NCI-H774 (cell line): ENCODE measurements around the gene MLLT1.

Experiments used
- DNase-seq: peaks from one replicate; lab custom pipeline; 2025; lab: John Stamatoyannopoulos, UW

The MLLT1 gene

DNA sequence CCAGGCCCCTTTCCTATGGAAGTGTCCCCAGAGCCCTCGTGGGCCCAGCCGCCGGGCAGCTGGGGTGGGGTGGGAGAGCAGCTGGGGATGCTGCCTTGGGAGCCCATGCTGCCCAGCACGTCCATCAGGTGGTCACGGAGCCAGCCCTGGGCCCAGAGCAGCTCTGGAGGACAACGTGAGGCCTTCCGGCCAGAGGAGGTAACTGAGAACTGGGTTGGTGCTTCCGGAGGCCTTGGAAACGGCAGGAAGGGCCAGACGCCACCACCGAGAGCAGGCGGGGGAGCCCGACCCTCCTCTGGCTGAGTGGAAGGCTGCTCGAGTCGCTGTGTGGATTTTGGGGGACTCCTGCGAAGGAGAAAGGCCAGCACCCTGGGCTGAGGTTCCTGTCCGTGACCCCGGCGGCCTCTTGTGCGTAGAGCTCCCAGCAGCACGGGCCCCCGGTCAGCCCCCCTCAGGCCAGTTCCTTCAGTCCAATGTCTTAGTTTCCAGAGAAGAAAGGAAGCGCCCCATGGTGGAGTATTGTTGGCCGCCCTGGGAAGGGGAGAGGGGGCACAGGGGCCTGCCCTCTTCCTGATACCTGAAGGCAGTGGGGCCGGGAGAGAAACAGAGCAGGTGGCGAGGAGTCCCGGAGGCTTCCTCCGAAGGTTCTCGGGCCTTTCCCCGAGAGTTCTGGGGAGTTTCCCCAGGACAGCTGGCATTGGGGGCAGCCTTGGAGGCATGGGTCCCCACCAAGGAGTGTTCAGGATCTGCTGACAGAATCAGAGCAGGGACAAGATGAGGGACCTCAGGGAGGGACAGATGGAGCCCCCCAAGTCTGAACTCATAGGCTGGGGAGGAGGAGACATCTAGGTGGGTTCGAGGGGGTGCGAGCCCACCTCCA lies 68.8 kb downstream of the MLLT1 start:
- no peak for DNase-seq

DNA sequence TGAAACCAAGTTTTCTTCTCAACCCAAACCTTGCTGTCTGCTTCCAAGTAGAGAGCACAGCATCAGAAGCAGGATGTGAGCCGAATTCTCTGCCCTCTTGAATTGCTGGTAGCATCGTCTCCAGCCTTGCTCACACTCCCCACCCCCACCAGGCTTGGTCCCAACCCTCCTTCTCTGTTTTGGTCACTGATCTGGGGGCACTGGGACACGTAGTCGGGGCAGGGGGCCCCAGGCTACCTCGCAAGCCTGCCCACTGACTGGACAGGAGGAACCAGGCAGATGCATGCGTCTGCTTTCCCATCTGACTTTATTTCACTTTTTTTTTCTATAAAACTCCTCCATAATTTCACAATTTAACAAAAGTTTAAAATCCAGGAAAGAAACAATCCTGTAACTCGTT lies 69.7 kb downstream of the MLLT1 start:
- no peak for DNase-seq

DNA sequence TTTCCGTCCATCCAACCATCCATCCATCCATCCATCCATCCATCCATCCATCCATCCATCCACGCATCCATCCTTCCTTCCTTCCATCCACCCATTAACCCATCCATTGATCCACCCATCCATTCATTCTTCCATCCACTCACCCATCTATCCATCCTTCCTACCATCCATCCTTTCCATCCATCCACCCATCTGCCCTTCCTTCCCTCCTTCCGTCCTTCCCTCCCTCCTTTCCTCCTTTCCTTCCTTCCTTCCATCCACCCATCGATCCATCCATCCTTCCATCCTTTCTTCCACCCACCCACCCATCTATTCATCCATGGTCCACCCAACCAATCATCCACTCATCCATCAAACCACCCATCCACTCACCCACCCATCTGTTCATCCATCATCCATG lies 70.1 kb downstream of the MLLT1 start:
- no peak for DNase-seq

DNA sequence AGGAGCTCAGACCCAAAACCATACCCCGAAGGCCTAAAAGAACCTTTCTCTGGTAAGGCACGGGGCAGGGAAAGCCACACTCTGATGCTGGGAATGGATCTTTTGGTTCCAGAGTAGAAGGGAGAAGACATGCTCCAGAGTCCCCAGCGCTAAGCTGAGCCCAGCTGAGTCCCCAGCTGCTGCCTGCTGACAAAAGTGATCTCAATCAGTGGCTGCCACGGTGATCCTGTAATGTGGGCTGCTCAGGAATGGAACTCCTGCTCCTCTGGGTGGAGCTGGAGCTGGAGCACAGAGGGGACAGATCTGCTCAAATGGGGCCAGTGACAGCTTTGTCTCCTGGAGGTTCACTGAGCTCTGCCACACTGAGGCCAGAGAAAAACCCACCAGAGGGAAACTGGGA lies 70.5 kb downstream of the MLLT1 start:
- no peak for DNase-seq

DNA sequence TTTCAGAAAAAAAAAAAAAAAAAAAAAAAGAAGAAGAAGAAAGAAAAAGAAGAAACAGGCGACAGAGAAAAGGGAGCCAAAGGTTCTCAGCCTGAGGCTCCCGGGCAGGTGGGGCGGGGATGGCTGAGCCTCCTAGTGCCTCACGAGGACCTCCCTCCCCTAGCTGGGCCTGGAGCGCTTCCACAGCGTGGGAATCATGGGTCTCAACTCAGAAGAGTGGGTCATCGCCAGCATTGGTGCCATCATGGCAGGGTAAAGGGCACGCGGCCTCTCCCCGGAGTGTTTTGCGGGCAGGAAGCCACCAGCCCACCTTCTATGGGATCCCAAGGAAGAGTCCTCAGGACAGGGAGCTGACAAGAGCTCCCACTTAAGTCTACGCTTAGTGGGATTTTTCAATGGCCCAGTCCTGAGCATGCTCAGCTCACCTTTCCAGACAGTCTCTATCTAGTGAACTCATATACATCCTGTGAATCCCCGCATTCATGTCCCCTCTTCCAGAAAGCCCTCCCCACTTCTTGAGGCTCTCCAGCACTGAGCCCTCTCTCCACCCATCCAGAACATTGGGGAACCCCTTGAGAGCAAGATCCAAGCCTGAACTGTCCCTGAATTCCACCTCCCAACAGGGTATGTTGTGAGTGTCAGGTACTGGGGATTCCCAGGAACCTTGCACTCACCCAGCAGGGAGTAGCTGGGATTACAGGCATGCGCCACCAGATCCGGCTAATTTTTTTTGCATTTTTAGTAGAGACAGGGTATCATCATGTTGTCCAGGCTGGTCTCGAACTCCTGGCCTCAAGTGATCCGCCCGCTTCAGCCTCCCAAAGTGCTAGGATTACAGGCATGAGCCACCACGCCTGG lies 74.7 kb downstream of the MLLT1 start:
- DNase-seq: no peak

DNA sequence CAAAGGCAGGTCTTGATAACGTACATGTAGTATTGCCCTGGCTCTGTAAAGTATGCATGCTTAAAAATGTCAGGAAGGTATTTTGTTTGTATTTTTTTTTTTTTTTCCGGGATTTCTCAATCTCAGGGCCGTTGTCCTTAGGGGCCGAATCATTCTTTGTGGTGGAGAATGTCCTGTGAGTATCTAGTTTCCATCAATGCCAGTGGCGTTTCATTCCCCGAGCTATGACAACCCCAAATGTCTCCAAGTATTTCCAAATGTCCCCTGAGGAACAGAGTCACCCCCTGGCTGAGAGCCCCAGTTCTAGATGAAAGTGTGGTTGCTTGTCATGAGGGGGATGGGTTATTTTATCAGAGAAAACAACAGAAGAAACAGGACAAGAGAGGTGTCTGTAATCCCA lies 75.6 kb downstream of the MLLT1 start:
- DNase-seq: no peak

DNA sequence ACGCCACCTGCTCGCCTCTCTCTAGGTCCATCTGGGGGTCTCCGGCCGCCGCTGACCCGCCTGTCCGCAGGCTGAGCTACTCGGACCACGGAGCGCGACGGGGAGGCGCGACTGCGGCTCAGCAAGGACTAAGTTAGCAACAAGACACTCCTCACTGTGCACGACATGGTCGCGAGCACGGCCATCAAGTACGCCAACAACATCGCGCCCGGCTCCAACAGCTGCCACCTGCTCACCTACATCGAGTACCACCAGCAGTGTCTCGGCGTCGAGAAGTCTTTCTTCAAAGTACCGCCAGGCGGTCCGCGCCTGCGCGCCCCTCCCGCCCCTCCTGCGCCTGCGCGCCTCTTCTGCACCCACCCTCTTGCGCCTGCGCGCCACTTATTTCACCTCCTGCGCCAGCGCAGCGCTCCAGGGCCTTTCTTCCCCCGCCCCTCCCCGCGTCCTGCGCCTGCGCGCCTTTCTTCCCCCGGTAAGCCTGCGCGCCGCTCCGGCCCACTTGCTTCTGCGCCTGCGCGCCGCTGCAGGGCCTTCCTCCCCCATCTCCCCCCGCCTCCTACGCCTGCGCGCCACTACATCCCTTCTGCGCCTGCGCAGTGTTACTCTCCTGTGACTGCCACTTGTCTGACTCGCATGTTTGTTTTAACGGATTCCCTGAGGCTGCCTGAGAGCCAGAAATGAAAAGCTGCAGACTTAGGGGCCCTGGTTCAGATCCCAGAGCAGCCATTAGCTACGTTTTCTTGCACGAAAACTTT lies 80.4 kb downstream of the MLLT1 start:
- peak; percentile 98 for DNase-seq

DNA sequence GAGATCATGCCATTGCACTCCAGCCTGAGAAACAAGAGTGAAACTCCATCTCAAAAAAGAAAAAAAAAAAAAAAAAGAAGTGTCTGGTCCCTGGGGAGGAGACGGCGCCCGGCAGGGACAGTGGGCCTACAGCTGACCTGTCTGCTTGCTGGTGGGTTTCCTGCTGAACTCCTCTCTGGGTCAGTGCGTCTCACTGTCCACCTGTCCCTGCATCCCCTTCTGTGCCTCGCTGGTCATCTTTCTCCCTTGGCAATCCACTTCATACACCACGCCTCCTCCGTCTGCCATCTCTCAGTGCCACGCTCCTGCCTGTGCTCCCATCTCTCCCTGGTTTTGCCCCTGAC lies 80.9 kb downstream of the MLLT1 start:
- no peak for DNase-seq

DNA sequence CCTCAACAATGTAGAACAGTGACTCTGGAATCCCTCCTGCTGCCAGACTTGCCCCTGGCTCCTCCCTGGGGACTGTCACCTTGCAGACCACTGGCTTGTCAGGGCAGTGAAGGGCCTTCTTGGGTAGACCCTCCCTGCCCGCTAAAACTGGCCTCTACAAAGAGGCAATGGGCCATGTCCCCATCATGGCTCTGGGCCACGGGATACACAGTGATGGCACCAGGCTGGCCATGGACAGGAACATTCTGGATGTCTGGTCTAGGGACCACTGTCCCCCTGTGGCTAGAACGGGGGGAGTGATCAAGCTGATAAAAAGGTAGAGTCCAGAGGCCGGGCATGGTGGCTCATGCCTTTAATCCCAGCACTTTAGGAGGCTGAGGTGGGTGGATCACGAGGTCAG lies 83.4 kb downstream of the MLLT1 start:
- DNase-seq: no peak

DNA sequence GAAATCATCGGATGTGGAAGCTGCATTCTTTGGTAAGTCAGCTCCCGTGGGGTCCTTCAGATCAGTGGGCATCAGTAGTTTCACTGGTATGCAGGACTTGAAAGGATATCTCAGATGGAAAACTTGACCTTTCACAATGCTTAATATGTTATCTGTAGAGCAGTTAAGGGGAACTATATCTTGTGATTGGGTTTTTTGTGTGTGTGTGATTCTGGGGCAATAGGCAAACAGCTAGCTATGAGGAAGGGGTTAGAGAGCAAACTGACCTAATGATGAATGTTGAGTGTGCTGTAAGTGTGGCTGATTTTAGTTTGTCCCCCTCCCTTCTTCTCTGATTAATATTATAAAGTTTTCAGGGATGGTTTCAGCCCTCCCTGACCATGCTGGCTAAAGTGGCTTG lies 91.0 kb downstream of the MLLT1 start:
- no peak for DNase-seq

DNA sequence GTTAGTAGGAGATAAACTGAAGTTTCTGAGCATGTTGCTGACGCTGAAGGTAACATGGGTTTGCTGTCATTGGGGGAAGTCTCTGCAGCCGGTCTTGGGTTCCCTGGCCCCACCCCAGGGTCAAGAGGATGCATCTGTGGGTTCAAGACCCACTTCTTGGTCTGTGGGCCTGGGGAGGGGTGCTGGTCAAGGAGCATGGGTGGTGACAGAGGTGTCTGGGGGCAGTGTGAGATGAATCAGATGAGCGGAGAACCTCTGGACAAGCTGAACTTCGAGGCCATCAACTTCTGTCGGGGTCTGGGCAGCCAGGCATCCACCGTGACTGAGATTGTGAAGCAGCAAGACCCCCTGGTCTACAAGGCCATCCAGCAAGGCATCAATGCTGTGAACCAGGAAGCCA lies 92.4 kb downstream of the MLLT1 start:
- no peak for DNase-seq

DNA sequence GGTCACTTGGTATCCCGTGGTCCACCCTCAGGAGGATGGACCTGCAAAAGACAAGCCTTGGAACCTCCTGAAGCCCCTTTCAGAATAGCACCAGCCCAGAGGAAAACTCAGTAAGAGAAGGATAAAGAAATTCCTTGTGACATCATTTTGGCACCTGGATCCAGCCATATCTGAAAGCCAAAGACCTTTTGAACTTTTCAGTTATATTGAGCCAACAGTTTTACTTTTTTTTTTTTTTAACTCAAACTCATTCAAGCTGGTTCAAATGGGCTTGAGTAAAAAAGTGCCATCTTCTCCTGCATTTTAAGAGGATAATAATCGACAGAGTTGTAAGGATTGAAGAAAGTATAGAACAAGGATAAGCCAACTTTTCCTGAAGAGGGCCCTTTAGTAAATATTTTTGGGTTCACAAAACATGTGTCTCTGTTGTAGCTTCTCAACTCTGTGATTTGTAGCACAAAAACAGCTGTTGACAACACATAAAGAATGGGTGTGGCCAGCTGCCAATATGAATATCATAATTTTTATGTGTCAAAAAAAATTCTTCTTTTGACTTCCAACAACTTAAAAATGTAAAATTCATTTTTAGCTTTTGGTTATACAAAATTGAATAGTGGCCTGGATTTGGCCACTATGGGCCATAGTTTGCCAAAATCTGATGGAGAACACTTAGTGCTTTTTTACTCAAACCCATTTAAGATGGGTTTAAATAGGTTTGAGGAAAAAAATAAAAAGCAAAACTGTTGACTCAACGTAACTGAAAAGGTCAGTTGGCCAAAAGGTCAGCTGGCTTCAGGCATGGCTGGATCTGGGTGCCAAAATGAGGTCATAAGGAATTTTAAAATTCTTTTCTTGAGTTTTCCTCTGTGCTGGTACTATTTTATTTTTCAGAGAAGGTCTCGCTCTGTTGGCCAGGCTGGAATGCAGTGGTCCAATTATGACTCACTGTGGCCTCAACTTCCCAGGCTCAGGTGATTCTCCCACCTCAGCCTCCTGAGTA lies 93.6 kb downstream of the MLLT1 start:
- no peak for DNase-seq

DNA sequence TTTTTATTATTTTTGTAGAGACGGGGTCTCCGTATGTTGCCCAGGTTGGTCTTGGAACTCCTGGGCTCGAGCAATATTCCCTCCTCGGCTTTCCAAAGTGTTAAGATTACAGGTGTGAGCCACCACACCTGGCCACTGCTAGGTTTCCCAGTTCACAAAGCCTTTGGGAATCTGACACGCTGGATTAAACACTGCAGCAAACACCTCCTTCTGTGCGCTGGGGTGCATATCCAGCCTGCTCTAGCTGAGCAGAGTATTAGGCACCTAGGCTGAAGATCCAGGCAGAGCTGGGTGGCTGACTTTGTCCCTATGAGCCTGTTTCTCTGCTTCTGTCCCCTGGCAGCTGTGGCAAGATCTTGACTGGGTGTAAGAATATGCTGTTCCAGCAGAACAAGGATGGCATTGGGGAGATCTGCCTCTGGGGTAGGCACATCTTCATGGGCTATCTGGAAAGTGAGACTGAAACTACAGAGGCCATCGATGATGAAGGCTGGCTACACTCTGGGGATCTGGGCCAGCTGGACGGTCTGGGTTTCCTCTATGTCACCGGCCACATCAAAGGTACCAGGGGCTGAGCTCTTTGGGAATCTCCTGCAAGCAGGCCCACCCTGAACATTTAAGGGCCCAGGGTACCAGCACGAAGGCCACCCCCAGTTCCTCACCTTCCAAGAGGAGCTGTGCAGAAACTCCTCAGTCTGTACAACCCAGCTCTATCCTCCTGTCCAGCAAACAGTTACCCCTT lies 94.5 kb downstream of the MLLT1 start:
- no peak for DNase-seq

DNA sequence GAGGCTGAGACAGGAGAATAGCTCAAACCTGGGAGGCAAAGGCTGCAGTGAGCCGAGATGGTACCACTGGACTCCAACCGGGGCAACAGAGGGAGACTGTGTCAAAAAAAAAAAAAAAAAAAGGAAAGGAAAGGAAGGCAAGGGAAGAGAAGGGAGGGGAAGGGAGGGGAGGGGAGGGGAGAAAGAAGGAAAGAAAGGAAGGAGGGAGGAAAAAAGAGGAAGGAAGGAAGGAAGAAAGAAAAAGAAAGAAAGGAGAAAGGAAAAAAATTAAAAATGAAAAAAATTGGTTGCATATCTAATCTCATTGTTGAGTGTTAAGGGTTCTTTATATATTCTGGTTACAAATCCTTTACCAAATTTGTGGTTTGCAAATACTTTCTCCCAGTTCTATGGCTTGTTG lies 98.7 kb downstream of the MLLT1 start:
- no peak for DNase-seq

DNA sequence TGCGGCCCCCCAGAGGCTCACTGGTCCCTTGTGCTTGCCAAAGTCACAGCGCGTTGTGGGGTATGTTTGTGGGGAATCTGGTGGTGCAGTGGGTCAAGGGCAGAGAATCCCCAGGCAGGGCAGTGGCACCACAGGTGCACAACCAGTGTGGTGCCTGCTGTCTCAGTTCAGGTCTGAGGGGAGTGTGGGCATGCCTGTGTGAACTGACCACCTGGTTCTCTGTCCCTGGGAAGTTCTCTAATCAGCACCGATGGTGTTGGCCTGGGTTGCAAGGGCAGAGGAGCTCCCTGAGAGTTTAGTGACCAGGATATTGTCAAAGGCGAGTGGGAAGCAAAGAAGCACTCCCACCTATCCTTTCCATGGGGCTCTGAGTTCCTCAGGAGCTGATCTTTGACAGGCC lies 106.6 kb downstream of the MLLT1 start:
- no peak for DNase-seq

DNA sequence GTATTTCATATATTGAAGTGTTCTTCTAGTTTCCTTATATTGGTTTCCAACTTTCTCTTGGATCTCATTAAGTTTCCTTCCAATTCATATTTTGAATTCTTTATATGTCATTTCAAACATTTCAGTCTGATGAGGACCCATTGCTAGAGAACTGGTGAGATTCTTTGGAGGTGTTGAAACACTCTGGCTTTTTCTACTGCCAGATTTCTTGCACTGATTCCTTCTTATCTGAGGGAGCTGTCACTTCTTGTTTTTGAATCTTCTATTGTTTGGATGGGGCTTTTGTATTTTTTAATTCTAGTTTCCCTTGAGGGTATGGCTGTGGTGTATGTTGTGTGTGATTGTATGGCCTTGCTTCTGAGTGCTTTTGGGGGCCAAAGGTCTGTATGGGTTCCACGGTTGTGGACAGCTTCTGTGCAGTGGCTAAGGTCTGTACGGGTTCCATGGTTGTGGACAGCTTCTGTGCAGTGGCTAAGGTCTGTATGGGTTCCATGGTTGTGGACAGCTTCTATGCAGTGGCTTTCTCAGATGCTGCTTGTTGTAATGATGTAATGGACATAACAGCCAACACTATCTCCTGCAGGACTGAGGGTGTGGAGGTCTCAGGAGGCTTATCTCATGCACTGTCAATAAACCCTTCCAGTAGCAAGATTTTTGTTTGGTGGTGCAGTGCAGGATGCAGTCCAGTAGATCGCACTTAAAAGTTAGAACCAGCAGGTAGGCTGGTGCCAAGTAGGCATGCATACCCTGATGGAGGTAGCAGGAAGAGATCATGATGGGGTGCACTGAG lies 107.5 kb downstream of the MLLT1 start:
- DNase-seq: no peak

DNA sequence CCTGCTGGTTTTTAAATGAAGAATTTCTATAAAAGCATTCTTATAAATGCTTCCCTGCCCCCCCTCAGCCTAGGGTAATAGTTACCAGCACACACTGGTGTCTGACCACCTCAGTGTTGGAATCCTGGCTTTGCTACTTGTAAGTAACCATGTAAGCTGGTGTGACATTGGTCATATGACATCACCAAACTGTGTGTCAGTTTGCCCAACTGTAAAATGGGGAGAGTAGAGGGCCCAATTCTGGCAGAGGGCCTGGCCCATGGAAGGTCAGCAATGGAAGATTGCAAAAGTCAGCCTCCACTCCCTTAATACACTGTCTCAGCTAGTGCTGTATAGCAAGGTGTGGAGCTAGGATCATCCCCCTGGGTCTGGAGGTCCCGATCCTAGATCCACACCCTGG lies 112.7 kb downstream of the MLLT1 start:
- no peak for DNase-seq

DNA sequence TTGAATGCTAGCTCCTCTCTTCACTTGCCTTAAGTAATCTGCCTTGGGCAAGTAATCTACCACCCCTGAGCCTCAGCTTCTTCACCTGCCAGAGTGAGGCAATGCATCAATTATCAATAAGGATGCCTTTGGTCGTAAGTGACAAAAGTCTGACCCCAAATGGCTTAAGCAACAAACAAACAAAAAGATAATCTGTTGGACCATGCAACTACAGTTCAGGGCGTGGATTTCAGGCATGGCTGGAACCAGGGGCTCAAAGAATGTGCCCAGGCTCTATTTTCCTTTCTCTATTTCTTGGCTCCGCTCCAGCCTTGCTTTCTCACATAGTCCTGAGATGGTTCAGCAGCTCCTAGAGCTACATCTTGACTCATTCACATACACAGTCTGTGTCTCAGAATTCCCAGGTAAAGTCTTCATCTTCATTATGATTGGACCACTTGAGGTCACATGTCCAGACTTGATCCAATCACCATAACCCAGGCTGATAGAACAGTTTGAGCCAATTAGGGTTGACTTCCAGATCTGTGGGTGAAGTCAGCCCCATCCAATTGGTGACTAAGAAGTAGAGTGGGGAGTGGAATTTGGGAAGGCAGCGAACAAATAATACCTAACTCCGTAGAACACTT lies 114.8 kb downstream of the MLLT1 start:
- no peak for DNase-seq

DNA sequence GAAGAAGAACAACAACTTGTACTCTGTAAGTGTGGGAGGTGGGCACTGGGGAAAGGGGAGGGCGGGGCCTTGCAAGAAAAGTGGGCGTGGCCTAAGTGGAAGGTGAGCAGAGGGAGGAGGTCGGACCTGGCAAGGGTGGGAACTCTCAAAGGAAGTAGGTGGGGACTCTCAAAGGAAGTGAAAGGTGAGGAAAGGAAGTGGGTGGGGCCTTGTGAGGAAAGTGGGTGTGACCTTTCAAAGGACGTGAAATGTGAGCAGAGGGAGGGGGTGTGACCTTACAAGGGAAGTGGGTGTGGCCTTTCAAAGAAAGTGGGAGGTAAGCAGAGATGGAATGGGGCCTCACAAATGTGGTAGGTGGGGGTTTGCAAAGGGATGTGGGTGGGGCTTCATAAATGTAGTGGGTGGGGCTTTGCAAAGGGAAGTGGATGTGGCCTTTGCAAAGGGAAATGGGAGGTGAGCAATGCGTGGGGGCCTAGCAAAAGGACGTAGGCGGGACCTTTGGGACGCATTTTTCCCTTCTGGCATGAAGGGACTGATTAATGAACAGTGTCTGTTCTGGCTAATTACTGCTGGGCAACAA lies 118.4 kb downstream of the MLLT1 start:
- DNase-seq: peak; percentile 6
